ENCODE data around the gene KIF26A.

Gene KIF26A

GRCh38 chr14:104112609-104113571 is 25.5 kb upstream of the KIF26A start:
- DNase-seq (ENCODE audit: low spot score), result no peak

GRCh38 chr14:104113631-104114420 is 24.6 kb upstream of the KIF26A start:
- no peak for DNase-seq (ENCODE audit: low spot score)

GRCh38 chr14:104114421-104115130 is 23.8 kb upstream of the KIF26A start:
- no peak for DNase-seq (ENCODE audit: low spot score)

- no peak for DNase-seq (ENCODE audit: low spot score)
These were observed 23.2 kb upstream of the KIF26A start for GRCh38 chr14:104115131-104115600.

GRCh38 chr14:104115691-104116287 is 22.6 kb upstream of the KIF26A start:
- DNase-seq (ENCODE audit: low spot score), result no peak

- DNase-seq (ENCODE audit: low spot score), result no peak
These were observed 22.1 kb upstream of the KIF26A start for GRCh38 chr14:104116288-104116755.

GRCh38 chr14:104116756-104117340 is 21.5 kb upstream of the KIF26A start:
- DNase-seq (ENCODE audit: low spot score), result no peak

- no peak for DNase-seq (ENCODE audit: low spot score)
These were observed 20.9 kb upstream of the KIF26A start for GRCh38 chr14:104117341-104118005.

GRCh38 chr14:104118006-104118844 is 20.2 kb upstream of the KIF26A start:
- DNase-seq (ENCODE audit: low spot score), result no peak

- no peak for DNase-seq (ENCODE audit: low spot score)
These were observed 19.3 kb upstream of the KIF26A start for GRCh38 chr14:104119119-104119487.

GRCh38 chr14:104119488-104120251 is 18.7 kb upstream of the KIF26A start:
- DNase-seq (ENCODE audit: low spot score), result no peak

GRCh38 chr14:104120281-104120741 is 18.1 kb upstream of the KIF26A start:
- DNase-seq (ENCODE audit: low spot score), result no peak

GRCh38 chr14:104121142-104121541 is 17.2 kb upstream of the KIF26A start:
- DNase-seq (ENCODE audit: low spot score), result no peak

- no peak for DNase-seq (ENCODE audit: low spot score)
These were observed 14.5 kb upstream of the KIF26A start for GRCh38 chr14:104123879-104124278.

GRCh38 chr14:104125011-104125410 is 13.4 kb upstream of the KIF26A start:
- DNase-seq (ENCODE audit: low spot score), result no peak

GRCh38 chr14:104126753-104127152 is 11.6 kb upstream of the KIF26A start:
- no peak for DNase-seq (ENCODE audit: low spot score)

- no peak for DNase-seq (ENCODE audit: low spot score)
These were observed 9.4 kb upstream of the KIF26A start for GRCh38 chr14:104128981-104129380.

GRCh38 chr14:104129556-104129955 is 8.8 kb upstream of the KIF26A start:
- no peak for DNase-seq (ENCODE audit: low spot score)
